Measurements from ENCODE around the gene TREML1. TPM values are rescaled to one million over a fixed set of nuclear protein-coding genes. Genes with fewer than 3 reads are reported as not detected.

Gene TREML1
- total and polyA plus RNA-seq, 4 donors, result 0.08 to 4.5 (median 0.12) TPM; not detected in 1

DNA sequence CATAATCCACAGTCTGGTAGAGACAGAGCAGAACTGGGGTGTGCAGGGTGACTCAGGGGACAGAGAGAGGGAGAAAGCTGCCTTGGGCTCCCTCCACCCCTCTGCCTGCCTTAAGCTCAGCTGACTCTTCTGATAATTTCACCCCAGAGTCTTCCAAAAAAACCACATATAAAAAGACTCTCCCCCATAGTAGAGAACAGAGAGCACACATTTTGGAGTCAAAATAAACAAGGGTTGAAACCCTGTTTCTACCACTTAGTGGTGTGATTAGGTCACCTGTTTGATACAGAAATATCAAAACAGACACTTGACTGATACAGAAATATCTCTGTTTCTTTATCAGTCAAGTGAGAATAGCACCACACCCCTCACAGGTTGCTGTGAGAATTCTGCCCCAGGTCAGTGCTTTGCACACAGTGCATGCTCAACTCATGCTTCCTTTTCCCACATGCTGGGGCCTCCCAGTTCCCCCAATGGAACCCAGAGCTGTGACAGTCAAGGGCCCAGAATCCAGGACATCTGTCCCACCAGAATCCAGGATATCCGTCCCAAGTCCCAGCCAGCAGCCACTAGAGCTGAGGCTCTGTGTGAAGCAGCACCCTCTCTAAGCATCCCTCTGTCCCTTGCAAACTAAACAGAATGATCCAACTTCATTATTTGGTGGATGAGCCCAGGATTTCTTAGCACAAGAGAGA is 45.6 kb upstream of the TREML1 start:
- no peaks in the 10 kb centered on the region for H3K27me3 ChIP-seq (ENCODE audit: control insufficient read depth in 4 of 4, insufficient read depth in 4 of 4, low read length in 3 of 4)
- no peaks in the 10 kb centered on the region for H3K9me3 ChIP-seq (ENCODE audit: control insufficient read depth in 4 of 4, low read length in 3 of 4)
- TF ChIP-seq, protein P1, sequence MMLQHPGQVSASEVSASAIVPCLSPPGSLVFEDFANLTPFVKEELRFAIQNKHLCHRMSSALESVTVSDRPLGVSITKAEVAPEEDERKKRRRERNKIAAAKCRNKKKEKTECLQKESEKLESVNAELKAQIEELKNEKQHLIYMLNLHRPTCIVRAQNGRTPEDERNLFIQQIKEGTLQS (IDR thresholded peaks at IDR 0.05), result no peak
- TF ChIP-seq, protein P2, sequence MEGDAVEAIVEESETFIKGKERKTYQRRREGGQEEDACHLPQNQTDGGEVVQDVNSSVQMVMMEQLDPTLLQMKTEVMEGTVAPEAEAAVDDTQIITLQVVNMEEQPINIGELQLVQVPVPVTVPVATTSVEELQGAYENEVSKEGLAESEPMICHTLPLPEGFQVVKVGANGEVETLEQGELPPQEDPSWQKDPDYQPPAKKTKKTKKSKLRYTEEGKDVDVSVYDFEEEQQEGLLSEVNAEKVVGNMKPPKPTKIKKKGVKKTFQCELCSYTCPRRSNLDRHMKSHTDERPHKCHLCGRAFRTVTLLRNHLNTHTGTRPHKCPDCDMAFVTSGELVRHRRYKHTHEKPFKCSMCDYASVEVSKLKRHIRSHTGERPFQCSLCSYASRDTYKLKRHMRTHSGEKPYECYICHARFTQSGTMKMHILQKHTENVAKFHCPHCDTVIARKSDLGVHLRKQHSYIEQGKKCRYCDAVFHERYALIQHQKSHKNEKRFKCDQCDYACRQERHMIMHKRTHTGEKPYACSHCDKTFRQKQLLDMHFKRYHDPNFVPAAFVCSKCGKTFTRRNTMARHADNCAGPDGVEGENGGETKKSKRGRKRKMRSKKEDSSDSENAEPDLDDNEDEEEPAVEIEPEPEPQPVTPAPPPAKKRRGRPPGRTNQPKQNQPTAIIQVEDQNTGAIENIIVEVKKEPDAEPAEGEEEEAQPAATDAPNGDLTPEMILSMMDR (IDR thresholded peaks at IDR 0.05; ENCODE audit: low read depth, low read length, missing input control), result no peak
- TF ChIP-seq FOXA1 (IDR thresholded peaks at IDR 0.05) (no peak), NR2F2 (IDR thresholded peaks at IDR 0.05) (no peak), RAD21 (IDR thresholded peaks at IDR 0.05) (no peak), HNF4A (conservative IDR thresholded peaks at IDR 0.05) (no peak), GABPA (IDR thresholded peaks at IDR 0.05 in 1 of 2, conservative IDR thresholded peaks at IDR 0.05 in 1 of 2) (no peak), HNF4G (IDR thresholded peaks at IDR 0.05) (no peak), JUND (IDR thresholded peaks at IDR 0.05) (no peak), FOXA2 (IDR thresholded peaks at IDR 0.05) (no peak), RXRA (IDR thresholded peaks at IDR 0.05) (no peak), TAF1 (conservative IDR thresholded peaks at IDR 0.05) (no peak), SP1 (IDR thresholded peaks at IDR 0.05) (no peak), YY1 (IDR thresholded peaks at IDR 0.05) (no peak)
- TF ChIP-seq, protein P3, sequence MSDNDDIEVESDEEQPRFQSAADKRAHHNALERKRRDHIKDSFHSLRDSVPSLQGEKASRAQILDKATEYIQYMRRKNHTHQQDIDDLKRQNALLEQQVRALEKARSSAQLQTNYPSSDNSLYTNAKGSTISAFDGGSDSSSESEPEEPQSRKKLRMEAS (IDR thresholded peaks at IDR 0.05), result no peak
- TF ChIP-seq, protein P4, sequence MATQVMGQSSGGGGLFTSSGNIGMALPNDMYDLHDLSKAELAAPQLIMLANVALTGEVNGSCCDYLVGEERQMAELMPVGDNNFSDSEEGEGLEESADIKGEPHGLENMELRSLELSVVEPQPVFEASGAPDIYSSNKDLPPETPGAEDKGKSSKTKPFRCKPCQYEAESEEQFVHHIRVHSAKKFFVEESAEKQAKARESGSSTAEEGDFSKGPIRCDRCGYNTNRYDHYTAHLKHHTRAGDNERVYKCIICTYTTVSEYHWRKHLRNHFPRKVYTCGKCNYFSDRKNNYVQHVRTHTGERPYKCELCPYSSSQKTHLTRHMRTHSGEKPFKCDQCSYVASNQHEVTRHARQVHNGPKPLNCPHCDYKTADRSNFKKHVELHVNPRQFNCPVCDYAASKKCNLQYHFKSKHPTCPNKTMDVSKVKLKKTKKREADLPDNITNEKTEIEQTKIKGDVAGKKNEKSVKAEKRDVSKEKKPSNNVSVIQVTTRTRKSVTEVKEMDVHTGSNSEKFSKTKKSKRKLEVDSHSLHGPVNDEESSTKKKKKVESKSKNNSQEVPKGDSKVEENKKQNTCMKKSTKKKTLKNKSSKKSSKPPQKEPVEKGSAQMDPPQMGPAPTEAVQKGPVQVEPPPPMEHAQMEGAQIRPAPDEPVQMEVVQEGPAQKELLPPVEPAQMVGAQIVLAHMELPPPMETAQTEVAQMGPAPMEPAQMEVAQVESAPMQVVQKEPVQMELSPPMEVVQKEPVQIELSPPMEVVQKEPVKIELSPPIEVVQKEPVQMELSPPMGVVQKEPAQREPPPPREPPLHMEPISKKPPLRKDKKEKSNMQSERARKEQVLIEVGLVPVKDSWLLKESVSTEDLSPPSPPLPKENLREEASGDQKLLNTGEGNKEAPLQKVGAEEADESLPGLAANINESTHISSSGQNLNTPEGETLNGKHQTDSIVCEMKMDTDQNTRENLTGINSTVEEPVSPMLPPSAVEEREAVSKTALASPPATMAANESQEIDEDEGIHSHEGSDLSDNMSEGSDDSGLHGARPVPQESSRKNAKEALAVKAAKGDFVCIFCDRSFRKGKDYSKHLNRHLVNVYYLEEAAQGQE (IDR thresholded peaks at IDR 0.05), result no peak
- TF ChIP-seq, protein P5, sequence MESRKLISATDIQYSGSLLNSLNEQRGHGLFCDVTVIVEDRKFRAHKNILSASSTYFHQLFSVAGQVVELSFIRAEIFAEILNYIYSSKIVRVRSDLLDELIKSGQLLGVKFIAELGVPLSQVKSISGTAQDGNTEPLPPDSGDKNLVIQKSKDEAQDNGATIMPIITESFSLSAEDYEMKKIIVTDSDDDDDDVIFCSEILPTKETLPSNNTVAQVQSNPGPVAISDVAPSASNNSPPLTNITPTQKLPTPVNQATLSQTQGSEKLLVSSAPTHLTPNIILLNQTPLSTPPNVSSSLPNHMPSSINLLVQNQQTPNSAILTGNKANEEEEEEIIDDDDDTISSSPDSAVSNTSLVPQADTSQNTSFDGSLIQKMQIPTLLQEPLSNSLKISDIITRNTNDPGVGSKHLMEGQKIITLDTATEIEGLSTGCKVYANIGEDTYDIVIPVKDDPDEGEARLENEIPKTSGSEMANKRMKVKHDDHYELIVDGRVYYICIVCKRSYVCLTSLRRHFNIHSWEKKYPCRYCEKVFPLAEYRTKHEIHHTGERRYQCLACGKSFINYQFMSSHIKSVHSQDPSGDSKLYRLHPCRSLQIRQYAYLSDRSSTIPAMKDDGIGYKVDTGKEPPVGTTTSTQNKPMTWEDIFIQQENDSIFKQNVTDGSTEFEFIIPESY (IDR thresholded peaks at IDR 0.05), result no peak
- DNase-seq (ENCODE audit: low spot score), result no peak
- H3K36me3 ChIP-seq (ENCODE audit: control insufficient read depth in 4 of 4, insufficient read depth in 3 of 4, low read depth in 1 of 4, low read length in 3 of 4), result no peaks in the 10 kb centered on the region
- no peak overlapping the region for H3K4me3 ChIP-seq (ENCODE audit: low read depth in 1 of 3, low read length in 3 of 3)
- peak overlapping the region; percentile 56 to 68 for H3K27ac ChIP-seq (ENCODE audit: low read depth in 1 of 2, low read length in 2 of 2)
- H3K9ac ChIP-seq (ENCODE audit: low read depth in 1 of 2, low read length in 2 of 2), result no peak overlapping the region
- peaks cover 0 to 1% (median 0%) of the 10 kb centered on the region in 4 donors for H3K4me1 ChIP-seq (ENCODE audit: control insufficient read depth in 4 of 4, insufficient read depth in 4 of 4, low read length in 3 of 4)
- 79% methylated on average over 1 of the region's 1 CpG for WGBS

All from liver (tissue), 9 donors.